ENCODE results near the gene DHRS2.
A peak's percentile ranks its signal among the peaks of the same experiment; 100 is the strongest.

The DHRS2 gene

DNA sequence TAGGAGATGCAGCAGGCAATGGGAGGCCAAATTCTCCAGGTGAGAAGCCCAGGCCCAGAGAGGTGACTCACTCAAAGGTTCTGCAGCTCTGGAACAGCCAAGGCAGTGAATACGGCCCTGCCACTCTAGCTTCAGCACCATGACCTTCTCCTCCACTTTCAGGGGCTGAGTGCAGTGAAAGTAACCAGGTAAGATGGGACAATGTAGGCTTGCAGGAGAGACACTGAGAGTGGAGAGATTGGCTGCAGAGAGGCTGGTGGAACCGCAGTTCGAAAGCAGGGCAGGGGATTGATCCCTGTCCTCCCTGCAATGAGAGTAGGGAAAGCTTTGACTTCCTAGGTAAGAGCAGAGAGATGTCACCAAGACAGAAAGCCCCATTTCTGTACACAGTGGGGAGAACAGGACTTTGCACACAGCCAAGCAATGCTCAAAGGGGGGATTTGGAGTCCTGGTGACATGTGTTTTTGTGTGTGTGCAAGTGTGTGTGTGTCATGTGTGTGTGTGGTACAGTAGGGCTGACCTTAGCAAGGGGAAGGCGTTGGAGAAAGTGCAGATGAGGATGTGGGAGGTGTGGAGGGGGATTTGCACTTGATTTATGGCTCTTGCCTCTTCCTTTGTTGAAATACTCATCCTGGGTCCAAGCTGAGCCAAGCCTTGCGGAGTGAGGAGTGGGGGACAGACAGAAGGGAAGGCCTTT lies 12.7 kb downstream of the DHRS2 start:
- Histone ChIP-seq H4K5ac (ENCODE audit: low read length) (no peak overlapping the region), H3K27ac (ENCODE audit: low read depth, low read length) (no peak overlapping the region), H3K9ac (ENCODE audit: low read length) (no peak overlapping the region)

GRCh38 chr14:23650506-23650905 lies 14.3 kb downstream of the DHRS2 start:
- WGBS (ENCODE audit: extremely low coverage, insufficient coverage, low lambda C conversion rate), result no CpG with 5 or more reads among the region's 3 CpGs
- Histone ChIP-seq H3K4ac (ENCODE audit: low read depth, low read length) (no peak overlapping the region), H3K4me2 (ENCODE audit: low read length) (no peak overlapping the region), H2BK120ac (ENCODE audit: low read depth, low read length) (no peak overlapping the region), H2AK5ac (ENCODE audit: low read length) (no peak overlapping the region), H3K27me3 (ENCODE audit: insufficient read depth, low read length, poor library complexity) (no peaks in the 10 kb centered on the region), H3K4me3 (ENCODE audit: low read length) (no peak overlapping the region), H3K9ac (ENCODE audit: low read length) (no peak overlapping the region), H3K56ac (ENCODE audit: low read length) (no peak overlapping the region), H3K36me3 (ENCODE audit: control insufficient read depth, insufficient read depth, low read length) (no peaks in the 10 kb centered on the region), H3K27ac (ENCODE audit: low read depth, low read length) (no peak overlapping the region), H3K79me2 (ENCODE audit: control insufficient read depth, insufficient read depth, low read length) (no peaks in the 10 kb centered on the region), H3K18ac (ENCODE audit: low read length) (no peak overlapping the region), H4K5ac (ENCODE audit: low read length) (no peak overlapping the region), H4K8ac (ENCODE audit: low read depth, low read length) (no peak overlapping the region), H3K4me1 (ENCODE audit: control insufficient read depth, low read depth, low read length) (no peaks in the 10 kb centered on the region), H3K79me1 (ENCODE audit: low read length) (no peaks in the 10 kb centered on the region), H3K23ac (ENCODE audit: low read length) (no peak overlapping the region), H2BK15ac (replicated peaks; ENCODE audit: low read depth) (no peak overlapping the region), H2BK5ac (ENCODE audit: low read length) (no peak overlapping the region)
- DNase-seq, result no peak

More for the DNA sequence above, 12.7 kb downstream of the DHRS2 start:
- H3K4ac ChIP-seq (ENCODE audit: low read depth, low read length), result no peak overlapping the region
- no CpG with 5 or more reads among the region's 5 CpGs for WGBS (ENCODE audit: extremely low coverage, insufficient coverage, low lambda C conversion rate)
- no peak overlapping the region for H3K56ac ChIP-seq (ENCODE audit: low read length)
- H3K4me2 ChIP-seq (ENCODE audit: low read length), result no peak overlapping the region
- no peak overlapping the region for H3K4me3 ChIP-seq (ENCODE audit: low read length)
- no peak for DNase-seq
- no peaks in the 10 kb centered on the region for H3K79me1 ChIP-seq (ENCODE audit: low read length)
- H2BK5ac ChIP-seq (ENCODE audit: low read length), result no peak overlapping the region
- H3K79me2 ChIP-seq (ENCODE audit: control insufficient read depth, insufficient read depth, low read length), result no peaks in the 10 kb centered on the region
- H3K18ac ChIP-seq (ENCODE audit: low read length), result no peak overlapping the region
- H3K23ac ChIP-seq (ENCODE audit: low read length), result no peak overlapping the region
- no peaks in the 10 kb centered on the region for H3K27me3 ChIP-seq (ENCODE audit: insufficient read depth, low read length, poor library complexity)
- no peak overlapping the region for H2BK15ac ChIP-seq (replicated peaks; ENCODE audit: low read depth)
- no peak overlapping the region for H4K8ac ChIP-seq (ENCODE audit: low read depth, low read length)
- no peak overlapping the region for H2BK120ac ChIP-seq (ENCODE audit: low read depth, low read length)
- no peak overlapping the region for H2AK5ac ChIP-seq (ENCODE audit: low read length)
- H3K36me3 ChIP-seq (ENCODE audit: control insufficient read depth, insufficient read depth, low read length), result no peaks in the 10 kb centered on the region
- H3K4me1 ChIP-seq (ENCODE audit: control insufficient read depth, low read depth, low read length), result no peaks in the 10 kb centered on the region

- Histone ChIP-seq H2BK120ac (ENCODE audit: low read depth, low read length) (no peak overlapping the region), H3K56ac (ENCODE audit: low read length) (no peak overlapping the region), H3K4me3 (ENCODE audit: low read length) (no peak overlapping the region), H3K79me1 (ENCODE audit: low read length) (no peaks in the 10 kb centered on the region), H3K27me3 (ENCODE audit: insufficient read depth, low read length, poor library complexity) (no peaks in the 10 kb centered on the region), H3K36me3 (ENCODE audit: control insufficient read depth, insufficient read depth, low read length) (no peaks in the 10 kb centered on the region), H2AK5ac (ENCODE audit: low read length) (no peak overlapping the region), H3K79me2 (ENCODE audit: control insufficient read depth, insufficient read depth, low read length) (no peaks in the 10 kb centered on the region), H3K4ac (ENCODE audit: low read depth, low read length) (no peak overlapping the region), H3K23ac (ENCODE audit: low read length) (no peak overlapping the region), H3K4me1 (ENCODE audit: control insufficient read depth, low read depth, low read length) (no peaks in the 10 kb centered on the region), H3K27ac (ENCODE audit: low read depth, low read length) (no peak overlapping the region), H2BK5ac (ENCODE audit: low read length) (no peak overlapping the region), H4K5ac (ENCODE audit: low read length) (no peak overlapping the region), H2BK15ac (replicated peaks; ENCODE audit: low read depth) (no peak overlapping the region), H3K4me2 (ENCODE audit: low read length) (no peak overlapping the region), H3K18ac (ENCODE audit: low read length) (no peak overlapping the region), H4K8ac (ENCODE audit: low read depth, low read length) (no peak overlapping the region), H3K9ac (ENCODE audit: low read length) (no peak overlapping the region)
- WGBS (ENCODE audit: extremely low coverage, insufficient coverage, low lambda C conversion rate), result no CpG with 5 or more reads among the region's 1 CpG
- peak; percentile 70 for DNase-seq
Observed at GRCh38 chr14:23653051-23653450, 16.9 kb downstream of the DHRS2 start.

- Histone ChIP-seq H3K27ac (ENCODE audit: low read depth, low read length) (no peak overlapping the region), H3K56ac (ENCODE audit: low read length) (no peak overlapping the region), H3K4me2 (ENCODE audit: low read length) (no peak overlapping the region), H3K79me2 (ENCODE audit: control insufficient read depth, insufficient read depth, low read length) (no peaks in the 10 kb centered on the region), H2BK15ac (replicated peaks; ENCODE audit: low read depth) (no peak overlapping the region), H2AK5ac (ENCODE audit: low read length) (no peak overlapping the region), H3K4me1 (ENCODE audit: control insufficient read depth, low read depth, low read length) (no peaks in the 10 kb centered on the region), H2BK120ac (ENCODE audit: low read depth, low read length) (no peak overlapping the region), H3K23ac (ENCODE audit: low read length) (no peak overlapping the region), H4K8ac (ENCODE audit: low read depth, low read length) (no peak overlapping the region), H3K4me3 (ENCODE audit: low read length) (no peak overlapping the region), H3K79me1 (ENCODE audit: low read length) (no peaks in the 10 kb centered on the region), H2BK5ac (ENCODE audit: low read length) (no peak overlapping the region), H3K4ac (ENCODE audit: low read depth, low read length) (no peak overlapping the region), H3K27me3 (ENCODE audit: insufficient read depth, low read length, poor library complexity) (no peaks in the 10 kb centered on the region), H3K9ac (ENCODE audit: low read length) (no peak overlapping the region), H3K36me3 (ENCODE audit: control insufficient read depth, insufficient read depth, low read length) (no peaks in the 10 kb centered on the region), H4K5ac (ENCODE audit: low read length) (no peak overlapping the region), H3K18ac (ENCODE audit: low read length) (no peak overlapping the region)
- DNase-seq, result no peak
- WGBS (ENCODE audit: extremely low coverage, insufficient coverage, low lambda C conversion rate), result no CpG with 5 or more reads among the region's 6 CpGs
Observed at GRCh38 chr14:23654231-23654630, 18.1 kb downstream of the DHRS2 start.

GRCh38 chr14:23657959-23658470 lies 21.9 kb downstream of the DHRS2 start:
- no peak for DNase-seq
- Histone ChIP-seq H3K56ac (ENCODE audit: low read length) (no peak overlapping the region), H2BK15ac (replicated peaks; ENCODE audit: low read depth) (no peak overlapping the region), H3K79me2 (ENCODE audit: control insufficient read depth, insufficient read depth, low read length) (no peaks in the 10 kb centered on the region), H2AK5ac (ENCODE audit: low read length) (no peak overlapping the region), H3K79me1 (ENCODE audit: low read length) (no peaks in the 10 kb centered on the region), H3K18ac (ENCODE audit: low read length) (no peak overlapping the region), H3K4ac (ENCODE audit: low read depth, low read length) (no peak overlapping the region), H4K5ac (ENCODE audit: low read length) (no peak overlapping the region), H2BK5ac (ENCODE audit: low read length) (no peak overlapping the region), H3K27ac (ENCODE audit: low read depth, low read length) (no peak overlapping the region), H3K23ac (ENCODE audit: low read length) (no peak overlapping the region), H3K27me3 (ENCODE audit: insufficient read depth, low read length, poor library complexity) (no peaks in the 10 kb centered on the region), H3K4me1 (ENCODE audit: control insufficient read depth, low read depth, low read length) (no peaks in the 10 kb centered on the region), H2BK120ac (ENCODE audit: low read depth, low read length) (no peak overlapping the region), H3K36me3 (ENCODE audit: control insufficient read depth, insufficient read depth, low read length) (no peaks in the 10 kb centered on the region), H3K4me3 (ENCODE audit: low read length) (no peak overlapping the region), H3K4me2 (ENCODE audit: low read length) (no peak overlapping the region), H4K8ac (ENCODE audit: low read depth, low read length) (no peak overlapping the region), H3K9ac (ENCODE audit: low read length) (no peak overlapping the region)
- WGBS (ENCODE audit: extremely low coverage, insufficient coverage, low lambda C conversion rate), result no CpG with 5 or more reads among the region's 10 CpGs
